GM23338 (cell line): ENCODE measurements around the gene ESYT2. TPM values are rescaled to one million over a fixed set of nuclear protein-coding genes. Genes with fewer than 3 reads are reported as not detected.

Source experiments
- ATAC-seq: fragments of 200-7000 bp; cut with Tn5 transposase; 3 replicates; pipeline ENCODE4 v1.9.1; 2020
- DNase-seq: peaks from one replicate; pipeline ENCODE4 v3.0.0-alpha.2; 2015; ENCODE audit warnings: low spot score
- H2AFZ ChIP-seq: fragments of 200-600 bp; sonication (generic); 2 replicates; pipeline ENCODE4 v1.8.0; 2016; ENCODE audit warnings: antibody characterized with exemption, mild to moderate bottlenecking, moderate library complexity
- H3F3A ChIP-seq: fragments of 200-600 bp; sonication (generic); replicated peaks from 2 replicates; pipeline ENCODE4 v1.8.0; 2017; ENCODE audit warnings: antibody characterized with exemption, mixed run types, low read depth
- H3K27ac ChIP-seq: fragments of 200-600 bp; sonication (generic); 2 replicates; pipeline ENCODE4 v1.6.1; 2016; ENCODE audit warnings: low read depth
- H3K27me3 ChIP-seq: fragments of 200-600 bp; sonication (generic); 2 replicates; pipeline ENCODE4 v1.8.0; 2016; ENCODE audit warnings: mild to moderate bottlenecking, mixed run types, moderate library complexity; ENCODE audit not compliant: insufficient read depth
- H3K36me3 ChIP-seq: fragments of 200-600 bp; sonication (generic); 2 replicates; pipeline ENCODE4 v1.8.0; 2016; ENCODE audit warnings: mild to moderate bottlenecking; ENCODE audit not compliant: insufficient read depth
- H3K4me1 ChIP-seq: fragments of 200-600 bp; sonication (generic); 2 replicates; pipeline ENCODE4 v1.8.0; 2016; ENCODE audit warnings: mild to moderate bottlenecking, moderate library complexity; ENCODE audit not compliant: insufficient read depth
- H3K4me2 ChIP-seq: fragments of 200-600 bp; sonication (generic); 2 replicates; pipeline ENCODE4 v1.7.1; 2017; ENCODE audit warnings: mixed run types
- H3K4me3 ChIP-seq: fragments of 200-600 bp; sonication (generic); 2 replicates; pipeline ENCODE4 v1.6.1; 2016; ENCODE audit warnings: mixed run types
- H3K79me2 ChIP-seq: fragments of 200-600 bp; sonication (generic); replicated peaks from 2 replicates; pipeline ENCODE4 v1.8.0; 2017; ENCODE audit warnings: mild to moderate bottlenecking; ENCODE audit not compliant: insufficient read depth
- H3K9me2 ChIP-seq: fragments of 200-600 bp; sonication (generic); 2 replicates; pipeline ENCODE4 v1.8.0; 2017; ENCODE audit not compliant: insufficient read depth
- H4K20me1 ChIP-seq: fragments of 200-600 bp; sonication (generic); replicated peaks from 2 replicates; pipeline ENCODE4 v1.8.0; 2017; ENCODE audit warnings: mild to moderate bottlenecking; ENCODE audit not compliant: insufficient read depth
- H3K27ac Mint-ChIP-seq: 2 replicates; pipeline ENCODE4 v1.8.0; 2020; ENCODE audit warnings: inconsistent platforms, mild to moderate bottlenecking, moderate library complexity, mixed read lengths
- H3K27me3 Mint-ChIP-seq: 3 replicates; pipeline ENCODE4 v1.8.0; 2022; ENCODE audit warnings: low read depth, mild to moderate bottlenecking, moderate library complexity, mixed read lengths, inconsistent platforms; ENCODE audit not compliant: insufficient read depth, poor library complexity
- H3K36me3 Mint-ChIP-seq: 3 replicates; pipeline ENCODE4 v1.8.0; 2021; ENCODE audit warnings: low read depth, mild to moderate bottlenecking, inconsistent platforms, moderate library complexity, mixed read lengths
- H3K4me1 Mint-ChIP-seq: 3 replicates; pipeline ENCODE4 v1.8.0; 2020; ENCODE audit warnings: mild to moderate bottlenecking, inconsistent platforms, mixed read lengths
- H3K4me3 Mint-ChIP-seq: 3 replicates; pipeline ENCODE4 v1.8.0; 2021; ENCODE audit warnings: moderate library complexity, mild to moderate bottlenecking, inconsistent platforms, mixed read lengths
- H3K9me3 Mint-ChIP-seq: 3 replicates; pipeline ENCODE4 v1.8.0; 2020; ENCODE audit warnings: moderate library complexity, mild to moderate bottlenecking, inconsistent platforms, mixed read lengths
- CREB1 ChIP-seq: fragments of 250-450 bp; sonication (Bioruptor Pico); IDR thresholded peaks from 2 replicates; pipeline ENCODE4 v1.5.0; 2020; ENCODE audit warnings: low read depth, mild to moderate bottlenecking, moderate library complexity
- CTCF ChIP-seq, 2 experiments: fragments of 200-600 bp in 1 of 2; sonication (generic) in 1 of 2; conservative IDR thresholded peaks; 2 replicates each; pipeline versions ENCODE4 v1.5.1 to v1.6.1; 2016 to 2017; ENCODE audit warnings: antibody characterized with exemption in 2 of 2, low read depth in 2 of 2, mild to moderate bottlenecking in 2 of 2, moderate library complexity in 1 of 2
- ETS1 ChIP-seq: IDR thresholded peaks from 2 replicates; pipeline ENCODE4 v1.6.1; 2016; ENCODE audit warnings: antibody characterized with exemption
- EZH2 ChIP-seq: fragments of 200-600 bp; sonication (generic); IDR thresholded peaks from one replicate; pipeline ENCODE4 v1.8.0; 2017; ENCODE audit warnings: antibody characterized with exemption, mild to moderate bottlenecking, low read depth; ENCODE audit not compliant: unreplicated experiment
- EZH2phosphoT487 ChIP-seq: fragments of 200-600 bp; sonication (generic); IDR thresholded peaks from one replicate; pipeline ENCODE4 v1.8.1; 2018; ENCODE audit warnings: antibody characterized with exemption; ENCODE audit not compliant: unreplicated experiment
- JUNB ChIP-seq: IDR thresholded peaks from one replicate; pipeline ENCODE4 v1.6.1; 2016; ENCODE audit warnings: antibody characterized with exemption; ENCODE audit not compliant: unreplicated experiment
- NANOG ChIP-seq: IDR thresholded peaks from 2 replicates; pipeline ENCODE4 v1.6.1; 2016; ENCODE audit warnings: antibody characterized with exemption, borderline replicate concordance
- POLR2AphosphoS5 ChIP-seq: IDR thresholded peaks from 2 replicates; pipeline ENCODE4 v1.6.1; 2016; ENCODE audit warnings: antibody characterized with exemption, low read depth
- REST ChIP-seq: IDR thresholded peaks from one replicate; pipeline ENCODE4 v1.6.1; 2018; ENCODE audit warnings: antibody characterized with exemption; ENCODE audit not compliant: unreplicated experiment
- STAT1 ChIP-seq: IDR thresholded peaks from one replicate; pipeline ENCODE4 v1.6.1; 2016; ENCODE audit warnings: antibody characterized with exemption; ENCODE audit not compliant: unreplicated experiment
- ZNF114 ChIP-seq: fragments of 250-450 bp; sonication (Bioruptor Pico); IDR thresholded peaks from 2 replicates; pipeline ENCODE4 v1.5.0; 2020; ENCODE audit warnings: mild to moderate bottlenecking, moderate library complexity
- ZNF331 ChIP-seq: fragments of 250-450 bp; sonication (Bioruptor Pico); IDR thresholded peaks from 2 replicates; pipeline ENCODE4 v1.5.0; 2020; ENCODE audit warnings: low read depth, mild to moderate bottlenecking, moderate library complexity
- ZNF462 ChIP-seq: fragments of 250-450 bp; sonication (Bioruptor Pico); IDR thresholded peaks from 2 replicates; pipeline ENCODE4 v1.5.0; 2020; ENCODE audit warnings: mild to moderate bottlenecking, moderate library complexity
- polyA plus RNA-seq: library from polyadenylated mRNA; unstranded; fragments of >200 nt; fragmentation: Nextera tagmentation; extraction: Ambion mirVana; gene quantifications from 2 replicates; pipeline ENCODE4 v1.2.1, GENCODE V29; 2016
- total RNA-seq: library from RNA; depleted of rRNA; stranded (reverse); fragments of >200 nt; shearing (Covaris generic); gene quantifications from 2 replicates; pipeline ENCODE4 v1.2.3, GENCODE V29; 2014

The ESYT2 gene
- total and polyA plus RNA-seq, 2 experiments from 2014 or later = 9.6 to 52.7 TPM

- TF ChIP-seq EZH2 = no peak
- TF ChIP-seq CREB1 (CRISPR knock-in tag) = no peak
- TF ChIP-seq STAT1 = no peak
- TF ChIP-seq JUNB = no peak
Observed at GRCh38 chr7:158749396-158749795, 79.9 kb downstream of the ESYT2 start (continued).

- H3K4me2 ChIP-seq = no peak overlapping the region
- no peak overlapping the region for H3K4me3 Mint-ChIP-seq
- H3K27ac ChIP-seq = no peak overlapping the region
Observed at GRCh38 chr7:158748335-158748734, 81.0 kb downstream of the ESYT2 start.

More at GRCh38 chr7:158748335-158748734, 81.0 kb downstream of the ESYT2 start:
- Histone ChIP-seq H2AFZ (no peak overlapping the region), H3K4me3 (no peak overlapping the region), H3K9me2 (no peaks in the 10 kb centered on the region), H3K4me1 (no peaks in the 10 kb centered on the region), H3F3A (no peaks in the 10 kb centered on the region), H3K27me3 (no peaks in the 10 kb centered on the region), H3K36me3 (peaks cover 4% of the 10 kb centered on the region), H4K20me1 (no peaks in the 10 kb centered on the region), H3K79me2 (no peaks in the 10 kb centered on the region)
- Mint-ChIP-seq H3K27ac (no peak overlapping the region), H3K36me3 (peaks cover 21% of the 10 kb centered on the region; the same call in 2 of the 3 replicates), H3K9me3 (no peaks in the 10 kb centered on the region), H3K4me1 (no peaks in the 10 kb centered on the region), H3K27me3 (no peaks in the 10 kb centered on the region)
- TF ChIP-seq POLR2AphosphoS5 (no peak), CREB1 (CRISPR knock-in tag) (no peak), NANOG (no peak), ZNF114 (CRISPR knock-in tag) (no peak), STAT1 (no peak), ETS1 (no peak), CTCF (conservative IDR thresholded peaks at IDR 0.05; ENCODE audit: low read depth in 2 of 2) (no peak), EZH2phosphoT487 (no peak), ZNF462 (CRISPR knock-in tag) (no peak), ZNF331 (CRISPR knock-in tag) (no peak), JUNB (no peak), EZH2 (no peak), REST (no peak)
- ATAC-seq (no peak), DNase-seq (no peak)
